KMS-11 (cell line): ENCODE measurements around the gene CHST14.

ENCODE experiments used
- H2AFZ ChIP-seq: fragments of 200-600 bp; sonication (generic); 2 replicates; pipeline ENCODE4 v1.6.1; 2016; ENCODE audit warnings: antibody characterized with exemption, mixed run types, low read depth
- H3K27ac ChIP-seq: fragments of 200-600 bp; sonication (generic); 2 replicates; pipeline ENCODE4 v1.6.1; 2016; ENCODE audit warnings: mild to moderate bottlenecking, mixed run types
- H3K27me3 ChIP-seq: fragments of 200-600 bp; sonication (generic); 2 replicates; pipeline ENCODE4 v1.6.1; 2017; ENCODE audit warnings: mild to moderate bottlenecking, low read depth, mixed run types, moderate library complexity; ENCODE audit not compliant: insufficient read depth
- H3K36me3 ChIP-seq: fragments of 200-600 bp; sonication (generic); 2 replicates; pipeline ENCODE4 v1.6.1; 2017; ENCODE audit warnings: mild to moderate bottlenecking, mixed run types; ENCODE audit not compliant: insufficient read depth
- H3K4me1 ChIP-seq: fragments of 200-600 bp; sonication (generic); 2 replicates; pipeline ENCODE4 v1.6.1; 2016; ENCODE audit warnings: mild to moderate bottlenecking, low read depth, mixed run types; ENCODE audit not compliant: poor library complexity, severe bottlenecking
- H3K4me2 ChIP-seq: fragments of 200-600 bp; sonication (generic); 2 replicates; pipeline ENCODE4 v1.7.0; 2016; ENCODE audit warnings: mild to moderate bottlenecking, mixed run types
- H3K4me3 ChIP-seq: fragments of 200-600 bp; sonication (generic); IDR thresholded peaks from 2 replicates; pipeline ENCODE4 v1.6.1; 2017; ENCODE audit warnings: low read depth, low read length, mixed read lengths; ENCODE audit not compliant: insufficient read depth
- H3K79me2 ChIP-seq: fragments of 200-600 bp; sonication (generic); 2 replicates; pipeline ENCODE4 v1.6.1; 2016; ENCODE audit warnings: low read depth, mixed run types; ENCODE audit not compliant: insufficient read depth
- H3K9ac ChIP-seq: fragments of 200-600 bp; sonication (generic); 2 replicates; pipeline ENCODE4 v1.6.1; 2016; ENCODE audit warnings: mild to moderate bottlenecking, mixed run types
- H4K20me1 ChIP-seq: fragments of 200-600 bp; sonication (generic); 2 replicates; pipeline ENCODE4 v1.6.1; 2016; ENCODE audit warnings: mild to moderate bottlenecking, mixed run types; ENCODE audit not compliant: insufficient read depth
- TF ChIP-seq, protein P1 (sequence below): fragments of 200-600 bp; sonication (generic); conservative IDR thresholded peaks from 2 replicates; pipeline ENCODE4 v1.6.1; 2017; ENCODE audit warnings: low read depth, mild to moderate bottlenecking, antibody characterized with exemption, low read length, moderate library complexity, mixed read lengths

CHST14 gene

DNA sequence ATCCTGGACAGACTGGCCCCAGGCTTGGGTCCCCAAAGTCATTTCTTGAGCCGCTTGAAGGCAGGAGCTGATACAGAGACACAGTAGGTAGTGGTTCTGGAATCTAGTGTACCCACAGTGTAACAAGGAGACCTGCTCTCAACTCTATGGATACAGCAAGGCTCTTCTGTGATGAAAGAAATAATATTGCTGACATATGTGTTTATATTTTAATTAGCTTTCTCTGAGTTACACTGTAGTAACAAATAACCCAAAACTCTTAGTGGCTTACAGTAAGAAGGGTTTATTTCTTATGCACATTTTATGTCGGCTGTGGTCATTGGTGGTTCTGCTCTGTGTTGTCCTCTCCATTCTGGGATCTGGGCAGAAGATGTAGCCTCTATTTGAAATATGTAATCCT, 45.5 kb downstream of the CHST14 start:
- no peaks in the 10 kb centered on the region for H3K79me2 ChIP-seq
- H3K27me3 ChIP-seq = no peaks in the 10 kb centered on the region

More for the DNA sequence above, 45.5 kb downstream of the CHST14 start:
- Histone ChIP-seq H3K4me1 (peaks cover 6% of the 10 kb centered on the region), H3K4me3 (no peak overlapping the region), H4K20me1 (no peaks in the 10 kb centered on the region), H3K36me3 (no peaks in the 10 kb centered on the region), H2AFZ (no peak overlapping the region), H3K27ac (no peak overlapping the region), H3K9ac (no peak overlapping the region), H3K4me2 (no peak overlapping the region)
- TF ChIP-seq, protein P1, sequence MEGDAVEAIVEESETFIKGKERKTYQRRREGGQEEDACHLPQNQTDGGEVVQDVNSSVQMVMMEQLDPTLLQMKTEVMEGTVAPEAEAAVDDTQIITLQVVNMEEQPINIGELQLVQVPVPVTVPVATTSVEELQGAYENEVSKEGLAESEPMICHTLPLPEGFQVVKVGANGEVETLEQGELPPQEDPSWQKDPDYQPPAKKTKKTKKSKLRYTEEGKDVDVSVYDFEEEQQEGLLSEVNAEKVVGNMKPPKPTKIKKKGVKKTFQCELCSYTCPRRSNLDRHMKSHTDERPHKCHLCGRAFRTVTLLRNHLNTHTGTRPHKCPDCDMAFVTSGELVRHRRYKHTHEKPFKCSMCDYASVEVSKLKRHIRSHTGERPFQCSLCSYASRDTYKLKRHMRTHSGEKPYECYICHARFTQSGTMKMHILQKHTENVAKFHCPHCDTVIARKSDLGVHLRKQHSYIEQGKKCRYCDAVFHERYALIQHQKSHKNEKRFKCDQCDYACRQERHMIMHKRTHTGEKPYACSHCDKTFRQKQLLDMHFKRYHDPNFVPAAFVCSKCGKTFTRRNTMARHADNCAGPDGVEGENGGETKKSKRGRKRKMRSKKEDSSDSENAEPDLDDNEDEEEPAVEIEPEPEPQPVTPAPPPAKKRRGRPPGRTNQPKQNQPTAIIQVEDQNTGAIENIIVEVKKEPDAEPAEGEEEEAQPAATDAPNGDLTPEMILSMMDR = no peak
